Measurements from ENCODE around the gene NEXMIF.
"Not testable (repeated sequence)": the region's sequence is repeated elsewhere in the genome, so short reads cannot be mapped to it uniquely, and the experiment has no call there.

NEXMIF gene

GRCh38 chrX:74922922-74923543, 2.2 kb downstream of the NEXMIF start:
- no peak overlapping the region for H3K27ac ChIP-seq
- TF ChIP-seq CTCF (conservative IDR thresholded peaks at IDR 0.05), result no peak

- no peak for TF ChIP-seq CTCF (conservative IDR thresholded peaks at IDR 0.05)
- no peak overlapping the region for H3K27ac ChIP-seq
Observed at GRCh38 chrX:74911494-74911893, 13.8 kb downstream of the NEXMIF start.

- TF ChIP-seq CTCF (conservative IDR thresholded peaks at IDR 0.05), result no peak
Observed at GRCh38 chrX:74906417-74906816, 18.8 kb downstream of the NEXMIF start.

GRCh38 chrX:74902806-74903205, 22.4 kb downstream of the NEXMIF start:
- no peak for TF ChIP-seq CTCF (conservative IDR thresholded peaks at IDR 0.05)
- H3K27ac ChIP-seq, result no peak overlapping the region

More at GRCh38 chrX:74906417-74906816, 18.8 kb downstream of the NEXMIF start:
- H3K27ac ChIP-seq, result no peak overlapping the region

- no peak overlapping the region for H3K27ac ChIP-seq
- TF ChIP-seq CTCF (conservative IDR thresholded peaks at IDR 0.05), result no peak
Observed at GRCh38 chrX:74892561-74892960, 32.7 kb downstream of the NEXMIF start.

- H3K27ac ChIP-seq, result no peak overlapping the region
Observed at GRCh38 chrX:74890676-74891430, 34.4 kb downstream of the NEXMIF start.

GRCh38 chrX:74882383-74882782, 42.9 kb downstream of the NEXMIF start:
- H3K27ac ChIP-seq, result not testable (repeated sequence)

More at GRCh38 chrX:74890676-74891430, 34.4 kb downstream of the NEXMIF start:
- no peak for TF ChIP-seq CTCF (conservative IDR thresholded peaks at IDR 0.05)

GRCh38 chrX:74865725-74866124, 59.5 kb downstream of the NEXMIF start:
- no peak for TF ChIP-seq CTCF (conservative IDR thresholded peaks at IDR 0.05)
- no peak overlapping the region for H3K27ac ChIP-seq

Measured in VCaP (cell line).